Ureter (tissue), 1 donor: ENCODE measurements around the gene SLC2A4RG. TPM values are rescaled to one million over a fixed set of nuclear protein-coding genes. Genes with fewer than 3 reads are reported as not detected.

ENCODE experiments used
- DNase-seq: peaks from one replicate; pipeline ENCODE4 v3.0.0-alpha.2; 2020; ENCODE audit warnings: low spot score
- total RNA-seq: library from RNA; stranded (reverse); gene quantifications from one replicate; pipeline ENCODE4 v1.2.4, GENCODE V29; 2023
- donor health status: DM: yes; HTN: yes; CAD: no.

The SLC2A4RG gene
- total RNA-seq, 1 donor from 2014 or later, result 93.6 TPM

DNA sequence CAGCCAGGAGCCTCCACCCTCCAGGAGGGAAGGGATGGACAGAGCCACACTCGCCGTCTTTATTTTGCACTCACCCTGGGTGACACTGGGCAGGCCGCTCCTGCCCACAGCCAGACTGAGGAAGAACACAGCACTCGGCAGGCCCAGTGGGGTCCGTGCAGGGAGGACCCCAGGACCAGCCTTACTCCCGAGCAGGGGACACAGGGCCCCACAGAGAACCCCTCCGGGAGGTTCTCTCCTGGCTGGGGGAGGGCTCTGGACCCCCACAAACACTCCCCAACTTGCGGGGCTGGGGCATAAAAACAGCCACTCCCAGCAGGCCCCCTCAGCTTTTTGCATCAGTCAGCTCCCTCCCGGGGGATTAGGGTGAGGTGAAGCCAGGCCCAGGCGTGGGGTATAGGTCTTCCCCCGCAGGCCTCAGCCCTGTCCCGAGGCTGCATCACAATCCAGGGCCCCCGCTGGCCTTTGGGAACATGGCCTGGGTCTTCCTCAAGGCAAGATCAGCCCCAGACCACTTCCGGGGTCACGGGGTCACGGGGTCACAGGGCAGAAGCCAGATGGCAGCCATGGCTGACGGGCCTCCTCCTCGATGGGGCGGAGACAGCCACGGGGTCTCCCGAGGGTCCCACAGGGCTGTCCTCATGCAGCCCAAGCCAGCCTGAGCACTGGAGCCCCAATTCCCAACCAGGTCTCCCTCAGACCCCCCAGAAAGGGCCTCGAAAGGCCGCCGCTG, 39.9 kb upstream of the SLC2A4RG start:
- DNase-seq, result peak; percentile 46

DNA sequence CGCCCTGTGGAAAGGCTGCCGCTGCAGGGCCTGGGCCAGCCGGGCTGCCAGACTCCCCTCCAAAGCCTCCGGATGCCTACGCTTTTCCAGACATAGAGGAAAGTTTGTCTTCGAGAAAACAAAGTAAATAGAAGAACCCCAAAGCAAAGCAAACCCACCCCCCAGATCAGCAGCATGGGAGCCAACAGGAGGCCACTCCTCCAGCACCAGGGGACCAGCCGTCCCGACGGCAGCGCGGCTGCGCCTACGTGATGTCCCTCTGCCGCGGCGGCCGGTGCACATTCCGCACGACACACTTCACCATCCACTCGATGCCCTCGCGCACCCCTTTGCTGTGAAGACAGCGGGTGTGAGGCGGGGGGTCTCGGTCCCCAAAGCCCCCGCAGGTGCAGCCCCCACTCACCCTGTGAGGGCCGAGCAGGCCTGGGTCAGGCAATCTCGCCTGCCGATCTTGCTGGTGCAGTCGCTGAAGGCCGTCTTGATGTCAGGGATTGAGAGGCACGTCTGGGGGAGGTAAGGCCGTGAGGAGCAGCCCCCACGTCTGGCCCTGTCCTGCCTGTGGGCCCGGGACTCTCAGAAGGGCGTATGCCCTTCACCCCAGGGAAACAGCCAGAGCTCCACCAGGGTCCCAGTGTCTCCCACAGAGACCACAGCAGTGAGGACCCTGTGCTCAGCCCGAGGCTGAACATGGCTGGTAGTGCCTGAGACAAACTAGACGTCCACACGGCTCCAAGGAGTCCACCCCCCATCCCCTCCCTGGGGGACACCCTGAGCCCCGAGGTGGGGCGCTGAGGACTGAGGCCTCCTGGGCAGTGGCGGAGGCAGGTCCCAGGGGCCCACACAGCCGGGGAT, 39.2 kb upstream of the SLC2A4RG start:
- no peak for DNase-seq

DNA sequence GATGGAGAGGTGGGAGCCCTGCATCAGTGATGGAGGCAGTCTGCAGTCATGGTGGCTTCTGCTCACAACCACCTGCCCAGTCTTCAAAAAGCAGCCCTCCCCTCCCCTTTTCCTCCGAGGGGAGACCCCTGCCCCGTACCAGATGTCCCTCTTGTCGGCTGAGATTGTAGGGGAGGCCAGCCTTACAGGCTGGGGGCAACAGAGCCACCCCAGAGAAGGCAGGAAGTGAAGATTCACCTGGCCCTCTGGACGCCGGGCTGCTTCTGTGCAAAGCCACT, 38.6 kb upstream of the SLC2A4RG start:
- no peak for DNase-seq

DNA sequence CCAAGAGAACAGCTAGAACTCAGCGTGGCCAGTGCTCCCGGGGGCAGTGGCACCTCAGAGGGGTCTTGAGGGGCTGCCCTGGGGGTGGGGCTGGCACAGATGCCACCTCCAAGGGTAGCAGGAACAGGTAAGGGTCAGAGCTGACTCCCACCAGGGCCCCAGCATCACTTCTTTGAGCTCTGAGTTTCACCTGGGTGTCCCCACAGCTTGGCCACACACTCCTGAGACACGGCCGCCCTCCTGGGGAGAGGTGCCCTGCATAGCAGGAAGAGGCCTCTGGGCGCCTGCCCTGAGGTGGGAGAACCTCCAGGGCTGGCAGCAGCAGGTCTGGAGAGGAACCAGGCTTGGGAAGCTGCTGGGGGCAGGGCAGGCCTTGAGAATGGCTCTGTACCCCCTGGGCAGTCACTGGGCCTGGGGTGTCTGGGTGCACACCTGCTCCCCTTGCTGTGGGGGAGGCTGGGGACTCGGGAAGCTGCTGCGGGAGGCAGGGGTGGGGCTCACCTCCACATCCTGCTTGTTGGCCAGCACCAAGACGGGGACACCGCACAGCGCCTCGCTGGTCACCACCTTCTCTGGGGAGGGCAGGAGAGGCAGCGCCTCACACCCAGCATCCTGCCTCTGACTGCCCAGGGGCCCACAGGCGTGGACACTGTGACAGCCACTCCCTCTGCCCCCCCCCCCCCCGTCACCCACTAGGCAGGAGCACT, 38.1 kb upstream of the SLC2A4RG start:
- DNase-seq, result no peak

DNA sequence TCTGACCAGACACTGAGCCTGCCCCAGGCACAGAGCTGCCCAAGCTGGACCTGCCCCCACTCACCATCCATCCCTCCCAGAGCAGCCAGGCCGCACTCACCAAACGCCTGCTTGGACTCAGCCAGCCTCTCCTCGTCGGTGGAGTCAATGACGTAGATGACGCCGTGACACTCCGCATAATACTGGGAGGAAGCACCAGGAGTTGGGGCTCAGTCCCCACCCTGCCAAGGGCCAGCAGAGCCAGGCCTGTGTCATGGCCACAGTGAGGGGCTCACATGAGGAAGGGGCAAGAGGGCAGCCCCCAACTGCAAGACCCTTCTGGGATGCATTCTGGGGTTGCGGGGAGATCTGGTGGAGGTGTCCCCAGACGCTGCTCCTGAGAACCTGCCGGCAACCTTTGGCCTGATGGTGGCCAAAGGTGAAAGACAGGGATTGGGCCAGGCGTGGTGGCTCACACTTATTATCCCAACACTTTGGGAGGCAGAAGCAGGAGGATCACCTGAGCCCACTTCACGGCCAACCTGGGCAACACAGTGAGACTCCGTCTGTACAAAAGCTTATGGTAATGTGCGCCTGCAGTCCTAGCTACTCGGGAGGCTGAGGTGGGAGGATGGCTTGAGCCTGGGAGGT, 37.4 kb upstream of the SLC2A4RG start:
- DNase-seq, result no peak

DNA sequence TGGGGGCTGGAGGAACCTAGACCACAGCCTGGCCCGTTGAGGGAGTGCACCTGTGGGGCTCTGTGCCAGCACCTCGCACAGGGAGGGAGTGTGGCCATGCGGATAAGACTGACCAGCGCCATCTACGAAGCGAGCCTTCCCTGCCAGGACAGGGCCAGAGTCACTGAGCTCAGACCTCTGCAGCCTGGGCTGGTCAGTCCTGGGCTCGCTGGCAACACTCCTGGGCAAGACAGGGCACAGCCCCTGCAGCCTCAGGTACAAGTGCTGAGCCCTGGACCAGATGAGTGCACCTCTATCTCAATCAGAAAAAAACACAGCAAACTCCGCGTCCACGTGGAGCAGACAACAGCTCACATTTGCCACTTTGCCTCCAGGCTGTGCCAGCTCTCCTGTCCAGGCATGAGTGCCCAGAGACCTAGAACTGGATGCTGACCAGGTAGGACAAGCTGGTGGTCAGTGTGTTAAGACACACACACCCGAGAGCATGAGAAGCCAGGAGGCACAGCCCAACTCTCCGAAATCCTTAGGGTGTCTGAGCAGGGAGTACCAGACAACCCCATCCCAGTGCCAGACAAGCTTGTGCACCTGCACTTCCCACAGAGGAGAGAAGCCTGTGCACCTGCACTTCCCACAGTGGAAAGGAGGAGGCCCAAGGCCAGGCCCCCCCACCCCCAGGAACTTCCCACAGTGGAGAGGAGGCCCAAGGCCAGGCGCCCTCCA, 36.7 kb upstream of the SLC2A4RG start:
- DNase-seq, result no peak

DNA sequence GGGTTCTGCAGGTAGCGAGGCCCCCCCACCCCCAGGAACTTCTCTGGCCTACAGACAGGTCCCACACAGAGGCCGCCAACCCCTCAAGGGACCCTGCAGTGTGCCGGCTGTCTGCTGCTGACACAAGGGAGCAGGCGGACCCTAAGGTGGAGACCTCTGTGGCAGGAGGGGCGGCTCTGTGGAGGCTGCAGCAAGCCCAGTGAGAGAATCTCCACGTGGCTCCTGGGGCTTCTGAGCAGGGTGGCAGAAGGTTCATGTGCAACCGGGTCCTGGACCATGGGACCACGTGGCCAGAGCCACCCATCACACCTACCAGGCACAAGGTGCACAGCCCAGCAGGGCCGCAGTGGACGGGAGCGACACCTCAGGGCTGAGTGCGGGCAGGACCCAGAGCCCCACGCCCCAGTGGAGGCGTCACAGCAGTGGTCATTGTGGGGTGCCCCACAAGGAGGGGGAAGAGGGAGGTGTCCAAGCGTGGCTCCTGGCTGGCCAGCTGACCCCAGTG, 36.1 kb upstream of the SLC2A4RG start:
- no peak for DNase-seq

DNA sequence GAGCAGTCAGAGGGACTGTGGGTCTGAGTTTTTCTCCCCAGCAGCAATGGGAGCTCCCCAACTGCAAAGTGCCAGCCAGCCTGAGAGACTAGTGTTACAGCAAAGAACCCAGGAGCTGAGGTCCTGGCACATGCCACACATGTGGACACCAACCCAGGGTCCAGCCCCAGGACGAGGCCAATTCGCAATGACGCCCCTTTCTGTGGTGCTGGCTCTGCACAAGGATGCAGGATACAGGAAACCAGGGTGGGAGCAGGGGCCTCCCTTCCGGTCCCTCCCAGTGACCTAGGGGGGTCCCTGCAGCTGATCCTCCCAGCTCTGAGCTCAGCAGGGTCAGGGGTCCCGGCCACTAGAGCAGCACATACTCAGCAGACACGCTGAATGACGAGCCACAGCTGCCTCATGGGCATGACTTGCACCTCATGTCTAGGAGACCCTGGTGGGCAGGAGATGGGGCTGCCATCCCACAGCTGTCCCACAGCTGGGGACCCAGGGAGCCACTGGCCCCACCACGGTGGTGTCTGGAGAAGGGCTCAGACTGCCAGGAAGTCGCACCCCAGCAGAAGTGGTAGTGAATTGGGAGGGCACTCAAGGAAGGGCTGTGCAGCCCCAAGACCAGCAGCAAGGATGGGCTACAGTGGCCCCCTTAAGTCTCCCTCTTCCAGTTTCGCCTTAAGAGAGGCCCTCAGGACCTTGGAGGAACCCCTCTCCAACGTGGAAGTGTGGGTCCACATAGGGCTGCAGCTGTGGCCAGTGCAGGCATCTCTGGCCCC, 35.4 kb upstream of the SLC2A4RG start:
- DNase-seq, result no peak

DNA sequence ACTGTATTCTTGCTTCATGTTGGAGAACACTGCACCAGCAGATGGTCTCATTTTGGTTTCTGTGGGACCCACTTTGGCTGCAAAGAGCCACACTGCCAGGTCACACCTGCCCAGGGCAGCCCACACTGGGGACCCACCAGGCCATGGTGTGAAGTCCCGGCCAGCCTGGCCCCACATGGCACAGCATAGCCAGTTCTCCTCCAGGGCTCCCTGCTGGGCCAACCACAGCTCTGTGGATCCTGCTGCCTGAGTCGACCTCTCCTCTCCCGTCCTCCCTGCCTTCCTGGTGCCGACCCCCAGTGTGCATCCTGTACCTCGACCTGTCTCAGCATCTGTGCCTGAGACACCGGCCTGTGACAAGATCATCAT, 34.8 kb upstream of the SLC2A4RG start:
- DNase-seq, result no peak

DNA sequence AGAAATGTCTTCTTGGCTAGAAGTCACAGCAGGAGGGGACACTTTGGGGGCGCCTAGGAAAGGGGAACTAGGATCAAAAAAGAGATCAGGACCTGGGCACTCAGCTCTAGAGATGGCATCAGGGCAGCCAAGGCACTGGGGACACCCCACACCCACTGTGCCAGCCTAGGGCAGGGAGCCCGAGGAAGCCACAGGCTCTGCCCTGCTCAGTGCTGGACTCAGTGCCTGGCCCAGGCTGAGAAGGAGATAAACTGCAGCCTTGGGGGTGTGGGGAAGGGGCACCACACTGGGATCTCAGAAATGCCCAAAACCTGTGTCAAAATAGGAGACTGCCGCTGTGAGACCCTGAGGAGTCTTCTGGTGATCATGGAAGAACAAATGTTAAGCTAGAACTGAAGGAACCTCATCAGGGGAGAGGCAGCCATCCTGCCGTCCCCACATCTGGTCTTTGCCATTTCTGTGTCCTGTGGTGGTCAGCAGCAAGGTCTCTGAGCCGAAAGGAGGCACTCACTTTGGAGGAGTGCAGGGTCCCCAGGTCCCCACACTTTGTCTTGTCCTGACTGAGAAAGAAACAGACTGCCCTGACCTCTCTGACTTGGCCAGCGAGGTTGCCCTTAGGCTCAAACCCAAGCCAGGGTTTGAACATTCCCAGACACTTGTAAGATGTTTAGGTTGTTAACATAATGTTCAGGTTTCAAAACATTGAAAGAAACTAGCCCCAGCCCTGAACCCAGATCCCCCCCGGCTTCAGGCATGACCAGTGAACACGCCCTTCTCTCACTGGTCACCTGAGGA, 34.1 kb upstream of the SLC2A4RG start:
- DNase-seq, result no peak

DNA sequence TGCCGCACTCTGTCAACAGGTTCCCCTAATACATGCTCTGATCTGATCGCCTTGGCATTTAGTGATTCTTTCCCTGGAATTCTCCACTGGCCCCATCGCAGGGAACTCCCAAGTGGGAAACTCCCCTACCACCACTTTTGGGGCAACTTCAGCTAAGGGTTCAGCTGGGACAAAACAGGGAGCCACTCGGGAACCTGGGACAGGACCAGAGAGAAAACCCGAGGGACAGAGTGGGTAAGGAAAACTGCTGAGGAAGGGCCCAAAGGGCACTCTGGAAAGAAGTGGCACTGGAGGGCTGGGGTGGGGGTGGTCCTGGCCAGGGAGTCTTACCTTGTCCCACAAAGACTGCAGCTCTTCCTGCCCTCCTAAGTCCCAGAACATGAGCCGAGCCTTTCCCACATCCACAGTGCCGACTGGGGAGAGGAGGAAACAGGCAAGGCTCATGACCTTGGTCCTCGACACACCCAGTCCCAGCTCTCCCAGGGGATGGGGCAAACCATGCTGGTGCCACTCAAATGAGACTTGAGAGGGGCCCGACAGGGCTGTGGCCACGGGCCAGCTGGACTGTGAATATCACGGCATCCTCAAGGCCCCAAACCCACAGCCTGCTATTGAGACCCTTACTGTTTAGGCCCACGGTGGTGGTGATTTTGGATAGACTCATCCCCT, 33.4 kb upstream of the SLC2A4RG start:
- DNase-seq, result no peak

DNA sequence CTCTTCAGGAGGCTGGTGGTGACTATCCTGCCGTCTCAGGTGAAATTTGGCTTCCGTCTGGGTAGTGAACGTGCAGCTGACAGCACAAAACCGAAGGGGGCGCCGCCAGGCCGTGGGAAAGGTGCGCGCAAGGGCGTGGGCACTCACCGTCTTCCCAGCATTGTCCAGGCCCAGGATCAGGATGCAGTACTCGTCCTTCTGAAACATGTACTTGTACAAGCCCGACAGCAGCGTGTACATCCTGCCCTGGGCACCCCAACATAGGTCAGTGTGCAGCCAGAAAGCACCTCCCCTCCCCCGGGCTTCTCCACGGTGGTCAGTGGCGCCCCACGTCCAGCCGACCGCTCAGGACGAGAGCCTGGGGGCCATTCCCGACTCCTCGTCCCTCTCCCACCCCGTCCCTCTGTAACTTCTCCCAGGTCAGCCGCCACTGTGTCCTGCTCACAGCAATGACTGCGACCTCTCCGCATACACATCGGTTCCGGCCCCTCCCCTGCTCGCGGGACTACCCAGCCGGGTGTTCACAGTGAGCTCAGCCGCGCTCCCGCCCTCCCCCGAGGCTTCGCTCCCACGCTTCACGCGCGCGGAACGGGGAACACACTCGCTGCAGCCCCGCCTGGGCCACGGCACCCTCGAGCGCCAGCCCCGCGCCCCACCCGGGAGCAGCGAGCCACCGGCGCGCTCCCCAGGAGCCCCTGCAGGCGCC, 32.6 kb upstream of the SLC2A4RG start:
- peak; percentile 60 for DNase-seq

DNA sequence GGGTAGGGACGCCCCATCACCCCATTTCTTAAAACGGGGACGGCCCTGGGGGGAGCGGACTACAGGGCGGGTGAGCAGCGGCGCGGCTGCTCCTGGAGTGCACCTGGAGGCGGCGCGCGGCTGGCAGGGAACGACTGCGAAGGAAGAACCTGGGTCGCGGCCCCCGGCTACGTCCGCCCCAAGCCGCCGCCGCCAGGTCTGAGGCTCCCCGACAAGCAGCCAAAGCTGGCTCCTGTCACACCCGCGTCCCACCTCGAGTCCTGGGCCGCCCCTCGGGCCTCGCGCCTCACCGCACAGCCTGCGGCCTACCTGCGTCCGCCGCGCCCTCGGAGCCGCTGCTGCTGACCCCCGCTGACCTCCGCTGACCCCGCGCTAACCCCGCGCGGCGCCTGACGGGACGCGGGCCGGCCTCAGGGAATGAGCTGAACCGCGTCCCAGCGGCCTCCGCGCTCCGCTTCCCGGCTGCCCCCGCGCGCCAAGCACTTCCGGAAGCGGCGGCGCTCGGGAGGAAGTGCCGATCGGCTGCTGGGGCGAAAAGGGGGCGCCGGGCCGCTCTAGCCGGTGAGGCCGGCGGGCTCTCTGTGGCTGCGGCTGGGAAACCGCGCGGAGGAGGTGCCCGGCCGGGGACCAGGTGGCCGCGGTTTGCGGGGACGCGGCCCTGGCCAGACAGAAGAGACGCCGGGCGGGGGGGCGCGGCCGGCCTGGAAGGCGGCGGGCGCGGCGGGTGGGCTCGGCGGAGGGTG, 31.8 kb upstream of the SLC2A4RG start, which contains the start of the genes ARFRP1 and ZGPAT:
TSS of gene ARFRP1 (minus strand) at position 419 of the 743 bp plus-strand sequence. CDS start 885 bp downstream, outside the sequence.
TSS of gene ZGPAT (plus strand) at position 482 of the 743 bp plus-strand sequence. CDS start 542 bp downstream, outside the sequence.
- peak; percentile 91 for DNase-seq

DNA sequence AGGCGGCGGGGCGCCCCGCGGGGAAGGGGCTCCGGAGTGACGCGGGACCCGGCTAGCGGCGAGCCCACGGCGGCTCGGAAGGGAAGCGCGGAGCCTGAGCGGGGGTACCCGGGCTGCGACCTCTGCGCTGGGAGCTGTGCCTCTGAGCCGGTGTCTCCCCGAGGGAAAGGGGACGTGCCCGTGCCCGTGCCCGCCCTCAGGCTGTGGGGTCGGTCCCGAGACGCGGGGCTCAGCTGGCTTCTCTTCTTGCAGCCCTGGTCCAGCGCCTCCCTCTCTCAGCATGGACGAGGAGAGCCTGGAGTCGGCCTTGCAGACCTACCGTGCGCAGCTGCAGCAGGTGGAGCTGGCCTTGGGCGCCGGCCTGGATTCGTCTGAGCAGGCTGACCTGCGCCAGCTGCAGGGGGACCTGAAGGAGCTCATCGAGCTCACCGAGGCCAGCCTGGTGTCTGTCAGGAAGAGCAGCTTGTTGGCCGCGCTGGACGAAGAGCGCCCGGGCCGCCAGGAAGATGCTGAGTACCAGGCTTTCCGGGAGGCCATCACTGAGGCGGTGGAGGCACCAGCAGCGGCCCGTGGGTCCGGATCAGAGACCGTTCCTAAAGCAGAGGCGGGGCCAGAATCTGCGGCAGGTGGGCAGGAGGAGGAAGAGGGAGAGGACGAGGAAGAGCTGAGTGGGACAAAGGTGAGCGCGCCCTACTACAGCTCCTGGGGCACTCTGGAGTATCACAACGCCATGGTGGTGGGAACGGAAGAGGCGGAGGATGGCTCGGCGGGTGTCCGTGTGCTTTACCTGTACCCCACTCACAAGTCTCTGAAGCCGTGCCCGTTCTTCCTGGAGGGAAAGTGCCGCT, 31.1 kb upstream of the SLC2A4RG start:
- DNase-seq, result no peak

DNA sequence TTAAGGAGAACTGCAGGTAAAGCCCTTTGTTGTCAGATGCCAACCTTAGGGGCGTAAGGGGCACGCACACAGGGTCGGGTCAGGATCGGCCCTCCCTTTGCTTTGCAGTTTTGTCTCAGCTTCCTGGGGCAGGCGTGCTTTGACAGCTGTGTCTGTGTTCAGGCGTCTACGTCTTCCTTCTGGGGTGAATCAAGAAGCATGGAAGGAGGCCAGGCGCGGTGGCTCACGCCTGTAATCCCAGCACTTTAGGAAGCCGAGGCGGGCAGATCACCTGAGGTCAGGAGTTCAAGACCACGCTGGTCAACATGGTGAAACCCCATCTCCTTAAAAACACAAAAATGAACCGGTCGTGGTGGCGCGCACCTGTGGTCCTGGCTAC, 30.4 kb upstream of the SLC2A4RG start:
- no peak for DNase-seq

DNA sequence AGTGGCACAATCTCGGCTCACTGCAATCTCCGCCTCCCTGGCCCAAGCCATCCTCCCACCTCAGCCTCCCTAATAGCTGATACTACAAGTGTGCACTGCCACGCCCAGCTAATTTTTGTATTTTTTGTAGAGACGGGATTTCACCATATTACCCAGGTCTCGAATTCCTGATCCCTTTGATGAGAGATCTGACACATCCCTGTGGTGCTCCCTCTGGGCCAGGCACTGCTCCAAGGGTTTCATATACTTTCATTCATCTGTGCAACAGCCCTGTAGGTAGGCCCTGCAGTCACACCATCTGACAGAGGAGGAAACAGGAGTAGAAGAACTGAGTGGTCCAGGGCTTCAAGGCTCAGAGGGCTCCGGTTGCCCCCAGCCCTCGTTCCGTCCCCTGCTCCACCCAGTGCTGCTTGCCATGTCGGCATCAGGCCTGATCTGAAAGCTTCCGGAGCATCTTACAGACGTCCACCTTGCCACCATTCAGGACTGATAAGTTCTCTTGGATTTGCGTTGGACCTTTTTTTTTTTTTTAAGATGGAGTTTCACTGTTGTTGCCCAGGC, 28.4 kb upstream of the SLC2A4RG start:
- no peak for DNase-seq
